Upper lobe of right lung (tissue), 1 donor: ENCODE results near the gene MCHR2. TPM values are rescaled to one million over a fixed set of nuclear protein-coding genes. Genes with fewer than 3 reads are reported as not detected.

ENCODE experiments used
- ATAC-seq: fragments of 200-7000 bp; cut with Tn5 transposase; one replicate; pipeline ENCODE4 v1.9.1; 2020; ENCODE audit warnings: mild to moderate bottlenecking, moderate library complexity
- DNase-seq: peaks from one replicate; pipeline ENCODE4 v3.0.0-alpha.2; 2020
- H3K27ac ChIP-seq: fragments of 200-600 bp; one replicate; pipeline ENCODE4 v1.8.0; 2022
- H3K27me3 ChIP-seq: fragments of 200-600 bp; one replicate; pipeline ENCODE4 v1.8.0; 2022; ENCODE audit warnings: mild to moderate bottlenecking
- H3K36me3 ChIP-seq: fragments of 200-600 bp; one replicate; pipeline ENCODE4 v1.8.0; 2022
- H3K4me1 ChIP-seq: fragments of 200-600 bp; one replicate; pipeline ENCODE4 v1.8.0; 2022
- H3K4me3 ChIP-seq: fragments of 200-600 bp; one replicate; pipeline ENCODE4 v1.8.0; 2022; ENCODE audit warnings: mild to moderate bottlenecking
- H3K9me3 ChIP-seq: fragments of 200-600 bp; one replicate; pipeline ENCODE4 v1.8.0; 2022
- intact Hi-C: fragments of 100-400 bp; cut with DNase I; formaldehyde crosslinking; loops from one replicate; pipeline ENCODE4 v1.11.0; 2022
- total RNA-seq: library from RNA; stranded (reverse); fragmentation: NEBNext Ultra II Directional; extraction: Animal tissue kit (Norgen Biotek cat#: 25700); gene quantifications from one replicate; pipeline ENCODE4 v1.2.1, GENCODE V29; 2021
- TF ChIP-seq, protein P1 (sequence below): fragments of 200-600 bp; IDR thresholded peaks from one replicate; pipeline ENCODE4 v1.8.0; 2022; ENCODE audit warnings: antibody characterized with exemption
- donor health status: DM: no; HTN: yes; CAD: no; lungs with severe emphysema.

Gene MCHR2
- total RNA-seq, 1 donor from 2014 or later, result not detected

- Histone ChIP-seq H3K9me3 (no peaks in the 10 kb centered on the region), H3K4me1 (no peaks in the 10 kb centered on the region), H3K27me3 (no peaks in the 10 kb centered on the region), H3K36me3 (no peaks in the 10 kb centered on the region), H3K27ac (no peak overlapping the region), H3K4me3 (no peak overlapping the region)
- ATAC-seq (no peak), DNase-seq (no peak)
- intact Hi-C loops, result no loop called here
- TF ChIP-seq, protein P1, sequence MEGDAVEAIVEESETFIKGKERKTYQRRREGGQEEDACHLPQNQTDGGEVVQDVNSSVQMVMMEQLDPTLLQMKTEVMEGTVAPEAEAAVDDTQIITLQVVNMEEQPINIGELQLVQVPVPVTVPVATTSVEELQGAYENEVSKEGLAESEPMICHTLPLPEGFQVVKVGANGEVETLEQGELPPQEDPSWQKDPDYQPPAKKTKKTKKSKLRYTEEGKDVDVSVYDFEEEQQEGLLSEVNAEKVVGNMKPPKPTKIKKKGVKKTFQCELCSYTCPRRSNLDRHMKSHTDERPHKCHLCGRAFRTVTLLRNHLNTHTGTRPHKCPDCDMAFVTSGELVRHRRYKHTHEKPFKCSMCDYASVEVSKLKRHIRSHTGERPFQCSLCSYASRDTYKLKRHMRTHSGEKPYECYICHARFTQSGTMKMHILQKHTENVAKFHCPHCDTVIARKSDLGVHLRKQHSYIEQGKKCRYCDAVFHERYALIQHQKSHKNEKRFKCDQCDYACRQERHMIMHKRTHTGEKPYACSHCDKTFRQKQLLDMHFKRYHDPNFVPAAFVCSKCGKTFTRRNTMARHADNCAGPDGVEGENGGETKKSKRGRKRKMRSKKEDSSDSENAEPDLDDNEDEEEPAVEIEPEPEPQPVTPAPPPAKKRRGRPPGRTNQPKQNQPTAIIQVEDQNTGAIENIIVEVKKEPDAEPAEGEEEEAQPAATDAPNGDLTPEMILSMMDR, result no peak
Observed at GRCh38 chr6:99901596-99902384, 92.2 kb downstream of the MCHR2 start.

- TF ChIP-seq, protein P1, result no peak
- no peak for DNase-seq
- H3K4me1 ChIP-seq, result no peaks in the 10 kb centered on the region
- ATAC-seq, result no peak
- H3K27ac ChIP-seq, result no peak overlapping the region
- H3K27me3 ChIP-seq, result no peaks in the 10 kb centered on the region
- no peaks in the 10 kb centered on the region for H3K36me3 ChIP-seq
- intact Hi-C loops, result no loop called here
- no peak overlapping the region for H3K4me3 ChIP-seq
- H3K9me3 ChIP-seq, result no peaks in the 10 kb centered on the region
Observed at GRCh38 chr6:99894815-99895214, 99.2 kb downstream of the MCHR2 start.

DNA sequence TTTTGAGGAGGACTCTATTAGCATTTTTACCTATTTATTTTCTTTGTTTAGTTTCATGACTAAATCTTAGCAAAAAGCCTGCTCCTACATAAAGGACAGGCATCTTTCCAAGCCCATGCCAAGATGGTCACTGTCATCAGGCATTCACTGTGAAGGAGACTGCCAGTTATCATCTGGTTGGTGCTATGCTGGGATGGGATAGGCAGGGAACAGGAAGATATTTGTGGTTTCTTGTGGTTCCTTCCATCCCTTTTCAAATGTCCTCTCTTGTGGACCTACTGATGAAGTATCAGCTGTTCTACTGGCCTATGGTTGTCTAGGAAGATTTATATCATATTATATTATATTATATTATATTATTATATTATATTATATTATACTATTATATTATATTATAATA, 107.0 kb downstream of the MCHR2 start:
- intact Hi-C loops, result no loop called here
- H3K27me3 ChIP-seq, result no peaks in the 10 kb centered on the region
- no peak overlapping the region for H3K4me3 ChIP-seq
- no peaks in the 10 kb centered on the region for H3K4me1 ChIP-seq
- ATAC-seq (no peak), DNase-seq (no peak)
- H3K36me3 ChIP-seq, result no peaks in the 10 kb centered on the region
- no peaks in the 10 kb centered on the region for H3K9me3 ChIP-seq
- TF ChIP-seq, protein P1, result no peak
- H3K27ac ChIP-seq, result no peak overlapping the region

- no peak for DNase-seq
- H3K4me1 ChIP-seq, result no peaks in the 10 kb centered on the region
- no peak for ATAC-seq
- H3K36me3 ChIP-seq, result no peaks in the 10 kb centered on the region
- no peak overlapping the region for H3K4me3 ChIP-seq
- intact Hi-C loops, result no loop called here
- H3K27me3 ChIP-seq, result no peaks in the 10 kb centered on the region
- H3K9me3 ChIP-seq, result no peaks in the 10 kb centered on the region
- TF ChIP-seq, protein P1, result no peak
- no peak overlapping the region for H3K27ac ChIP-seq
Observed at GRCh38 chr6:99885051-99885450, 109.0 kb downstream of the MCHR2 start.

DNA sequence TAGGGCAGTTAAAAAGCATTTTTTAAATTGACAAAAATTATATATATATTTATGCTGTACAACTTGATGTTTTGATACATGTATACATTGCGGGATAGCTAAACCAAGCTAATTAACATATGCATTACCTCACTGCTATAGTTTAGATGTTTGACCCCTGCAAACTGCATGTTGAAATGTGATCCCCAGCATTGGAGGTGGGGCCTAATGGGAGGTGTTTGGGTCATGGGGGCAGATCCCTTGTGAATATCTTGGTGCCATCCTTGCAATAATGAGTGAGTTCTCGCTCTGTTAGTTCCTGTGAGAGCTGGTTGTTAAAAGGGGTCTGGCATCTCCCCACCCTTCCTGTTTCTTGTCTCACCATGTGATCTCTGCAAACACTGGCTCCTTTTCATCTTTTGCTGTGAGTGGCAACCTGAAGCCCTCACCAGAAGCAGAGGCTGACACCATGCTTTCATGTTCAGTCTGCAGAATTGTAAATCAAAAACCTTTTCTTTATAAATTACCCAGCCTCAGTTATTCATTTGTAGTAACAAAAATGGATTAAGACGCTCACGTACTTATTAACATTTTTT, 111.8 kb downstream of the MCHR2 start:
- H3K36me3 ChIP-seq, result no peaks in the 10 kb centered on the region
- DNase-seq (no peak), ATAC-seq (no peak)
- H3K9me3 ChIP-seq, result no peaks in the 10 kb centered on the region
- no peak overlapping the region for H3K27ac ChIP-seq
- no peaks in the 10 kb centered on the region for H3K27me3 ChIP-seq
- intact Hi-C loops, result no loop called here
- no peak overlapping the region for H3K4me3 ChIP-seq
- no peaks in the 10 kb centered on the region for H3K4me1 ChIP-seq
- TF ChIP-seq, protein P1, result no peak
